Measurements from ENCODE around the gene OBSCN. TPM values are rescaled to one million over a fixed set of nuclear protein-coding genes. Genes with fewer than 3 reads are reported as not detected.

Gene OBSCN
- total RNA-seq, 1 experiment from 2014 or later, result 10.5 TPM

GRCh38 chr1:228212415-228212965 is 4.6 kb downstream of the OBSCN start:
- in situ Hi-C loops (cut with HindIII; ENCODE audit: low pct_unique_long_range_greater_than_20kb, low sequenced_read_pairs), result no loop called here

More at GRCh38 chr1:228212415-228212965, 4.6 kb downstream of the OBSCN start:
- DNase-seq (ENCODE audit: low read depth, low spot score), result no peak
- peaks cover 3% of the 10 kb centered on the region; the same call in 1 of the 2 replicates for H3K4me1 ChIP-seq (ENCODE audit: control insufficient read depth, insufficient read depth, low read length)
- H3K27ac ChIP-seq (ENCODE audit: low read length), result no peak overlapping the region
- H3K4me3 ChIP-seq (ENCODE audit: low read depth in 2 of 2, low read length in 2 of 2), result no peak overlapping the region
- no peak for ATAC-seq
- CTCF ChIA-PET, result no interaction called here
- BruUV-seq (replicated peaks), result no TSS peak
- no peaks in the 10 kb centered on the region for H3K36me3 ChIP-seq (ENCODE audit: control insufficient read depth, insufficient read depth, low read length)
- no peaks in the 10 kb centered on the region for H3K27me3 ChIP-seq (ENCODE audit: control insufficient read depth, insufficient read depth, low read length)
- H3K9me3 ChIP-seq (ENCODE audit: control insufficient read depth, insufficient read depth, low read depth, low read length), result no peaks in the 10 kb centered on the region
- intact Hi-C loops (cut with micrococcal nuclease; ENCODE audit: unreplicated experiment), result no loop called here
- POLR2A ChIA-PET, result no interaction called here
- TF ChIP-seq CTCF (IDR thresholded peaks at IDR 0.05) (no peak), TCF7L2 (IDR thresholded peaks at IDR 0.05; ENCODE audit: low read depth, low read length) (no peak), POLR2AphosphoS5 (IDR thresholded peaks at IDR 0.05; ENCODE audit: low read depth, low read length) (no peak), REST (IDR thresholded peaks at IDR 0.05; ENCODE audit: insufficient read depth in 1 of 2, low read depth in 2 of 2, low read length in 1 of 2) (no peak), SIN3A (IDR thresholded peaks at IDR 0.05; ENCODE audit: borderline replicate concordance, insufficient read depth, low read depth, low read length) (no peak)
